Measurements from ENCODE around the gene REEP1.

- no peak for TF ChIP-seq CTCF (IDR thresholded peaks at IDR 0.05)
- TF ChIP-seq EP300 (IDR thresholded peaks at IDR 0.05): no peak
- no peak for TF ChIP-seq POLR2A (IDR thresholded peaks at IDR 0.05)
Measured at GRCh38 chr2:86239326-86239725, 98.1 kb downstream of the REEP1 start.
